Uterus (tissue), 4 donors: ENCODE data around the gene DYNLRB2. TPM values are rescaled to one million over a fixed set of nuclear protein-coding genes. Genes with fewer than 3 reads are reported as not detected.

Experiments
- DNase-seq, 2 donors: peaks; one replicate each; pipeline ENCODE4 v3.0.0-alpha.2; 2019 to 2020
- H3K27ac ChIP-seq, 2 donors: fragments of 200-600 bp; sonication (generic); 1 replicate in 1 of 2; 2 replicates in 1 of 2; pipeline ENCODE4 v1.5.1; 2016 to 2018
- H3K27me3 ChIP-seq, 2 donors: fragments of 200-600 bp; sonication (generic); one replicate each; pipeline ENCODE4 v1.5.1; 2018 to 2019; ENCODE audit warnings: control low read depth in 1 of 2
- H3K36me3 ChIP-seq, 2 donors: fragments of 200-600 bp; sonication (generic); one replicate each; pipeline ENCODE4 v1.5.1; 2019; ENCODE audit warnings: control low read depth in 1 of 2
- H3K4me1 ChIP-seq, 2 donors: fragments of 200-600 bp; sonication (generic); one replicate each; pipeline ENCODE4 v1.5.1; 2018 to 2019; ENCODE audit warnings: control low read depth in 1 of 2
- H3K4me3 ChIP-seq, 2 donors: fragments of 200-600 bp; sonication (generic); 1 replicate in 1 of 2; 2 replicates in 1 of 2; pipeline ENCODE4 v1.5.1; 2018 to 2019; ENCODE audit warnings: mild to moderate bottlenecking in 1 of 2
- H3K9me3 ChIP-seq, 2 donors: fragments of 200-600 bp; sonication (generic); one replicate each; pipeline ENCODE4 v1.5.1; 2019; ENCODE audit warnings: control low read depth in 1 of 2
- CTCF ChIP-seq, 4 experiments: fragments of 200-600 bp in 2 of 4; fragments of 450-650 bp in 2 of 4; sonication (generic) in 2 of 4; IDR thresholded peaks; one replicate each; pipeline ENCODE4 v1.5.1; 2016 to 2019; ENCODE audit warnings: antibody characterized with exemption in 4 of 4, mild to moderate bottlenecking in 2 of 4, moderate library complexity in 1 of 4
- POLR2A ChIP-seq, 2 donors: fragments of 450-650 bp; IDR thresholded peaks; one replicate each; pipeline ENCODE4 v1.6.1; 2016; ENCODE audit warnings: antibody characterized with exemption in 2 of 2, mild to moderate bottlenecking in 1 of 2, moderate library complexity in 1 of 2
- intact Hi-C: fragments of 100-400 bp; cut with DNase I; formaldehyde crosslinking; loops from one replicate; pipeline ENCODE4 v1.15.1; 2023; ENCODE audit warnings: low total_unique reads
- total RNA-seq, 4 donors: library from RNA; depleted of rRNA in 3 of 4; stranded (reverse); fragments of >200 nt in 3 of 4; gene quantifications; one replicate each; pipeline versions ENCODE4 v1.1.0 to v1.2.4, GENCODE V29; 2014 to 2023
- donor health status: DM: yes; HTN: yes; CAD: no.

DYNLRB2 gene
- total RNA-seq, 4 donors from 2014 or later: 2.6 to 3.3 TPM; not detected in 2

GRCh38 chr16:80509872-80510271 is 30.9 kb upstream of the DYNLRB2 start:
- H3K4me1 ChIP-seq: no peaks in the 10 kb centered on the region
- no peaks in the 10 kb centered on the region for H3K36me3 ChIP-seq
- no peak for DNase-seq
- H3K27ac ChIP-seq: no peak overlapping the region
- no peak overlapping the region for H3K4me3 ChIP-seq
- no peaks in the 10 kb centered on the region for H3K27me3 ChIP-seq
- no peak for TF ChIP-seq POLR2A (IDR thresholded peaks at IDR 0.05)
- no peak for TF ChIP-seq CTCF (IDR thresholded peaks at IDR 0.05)
- intact Hi-C loops: no loop called here
- H3K9me3 ChIP-seq: no peaks in the 10 kb centered on the region

- intact Hi-C loops: no loop called here
- H3K27ac ChIP-seq: no peak overlapping the region
- H3K4me3 ChIP-seq: no peak overlapping the region
- H3K4me1 ChIP-seq: no peaks in the 10 kb centered on the region
- no peaks in the 10 kb centered on the region for H3K9me3 ChIP-seq
- no peaks in the 10 kb centered on the region for H3K27me3 ChIP-seq
- DNase-seq: no peak
- TF ChIP-seq POLR2A (IDR thresholded peaks at IDR 0.05) (no peak), CTCF (IDR thresholded peaks at IDR 0.05) (no peak)
- no peaks in the 10 kb centered on the region for H3K36me3 ChIP-seq
These were observed 28.8 kb upstream of the DYNLRB2 start for GRCh38 chr16:80511824-80512592.

GRCh38 chr16:80512593-80512853 is 28.3 kb upstream of the DYNLRB2 start:
- TF ChIP-seq POLR2A (IDR thresholded peaks at IDR 0.05) (no peak), CTCF (IDR thresholded peaks at IDR 0.05) (no peak)
- Histone ChIP-seq H3K27ac (no peak overlapping the region), H3K4me3 (no peak overlapping the region), H3K9me3 (no peaks in the 10 kb centered on the region), H3K4me1 (no peaks in the 10 kb centered on the region), H3K36me3 (no peaks in the 10 kb centered on the region), H3K27me3 (no peaks in the 10 kb centered on the region)
- intact Hi-C loops: no loop called here
- DNase-seq: no peak

- no peak overlapping the region for H3K27ac ChIP-seq
- H3K36me3 ChIP-seq: no peaks in the 10 kb centered on the region
- H3K27me3 ChIP-seq: peaks cover 0 to 3% of the 10 kb centered on the region in 2 donors
- no peaks in the 10 kb centered on the region for H3K9me3 ChIP-seq
- intact Hi-C loops: no loop called here
- no peaks in the 10 kb centered on the region for H3K4me1 ChIP-seq
- no peak overlapping the region for H3K4me3 ChIP-seq
- TF ChIP-seq CTCF (IDR thresholded peaks at IDR 0.05) (no peak), POLR2A (IDR thresholded peaks at IDR 0.05) (no peak)
- no peak for DNase-seq
These were observed 25.4 kb upstream of the DYNLRB2 start for GRCh38 chr16:80515374-80515773.

- H3K36me3 ChIP-seq: no peaks in the 10 kb centered on the region
- H3K27ac ChIP-seq: no peak overlapping the region
- TF ChIP-seq POLR2A (IDR thresholded peaks at IDR 0.05) (no peak), CTCF (IDR thresholded peaks at IDR 0.05) (no peak)
- H3K27me3 ChIP-seq: peaks cover 0 to 3% of the 10 kb centered on the region in 2 donors
- H3K4me1 ChIP-seq: no peaks in the 10 kb centered on the region
- DNase-seq: no peak
- intact Hi-C loops: no loop called here
- H3K9me3 ChIP-seq: no peaks in the 10 kb centered on the region
- no peak overlapping the region for H3K4me3 ChIP-seq
These were observed 22.9 kb upstream of the DYNLRB2 start for GRCh38 chr16:80517846-80518245.
